Measurements from ENCODE around the gene OTOG. TPM values are rescaled to one million over a fixed set of nuclear protein-coding genes. Genes with fewer than 3 reads are reported as not detected.

OTOG gene
- total RNA-seq, 6 experiments from 2014 or later: not detected

- H3K27ac ChIP-seq: no peak overlapping the region
- TF ChIP-seq CTCF (IDR thresholded peaks at IDR 0.05) (no peak), POLR2A (IDR thresholded peaks at IDR 0.05) (no peak)
- intact Hi-C loops (cut with DNase I): loop anchor here (10.0 kb wide), 2 partner anchors 368 to 378 kb away; no protein-coding TSS in a partner anchor
- no peaks in the 10 kb centered on the region for H3K4me1 ChIP-seq
- ATAC-seq: no peak
- H3K9me3 ChIP-seq: no peaks in the 10 kb centered on the region
- no peak overlapping the region for H3K4me3 ChIP-seq
- no peaks in the 10 kb centered on the region for H3K36me3 ChIP-seq
- no peaks in the 10 kb centered on the region for H3K27me3 ChIP-seq
- WGBS (ENCODE audit: insufficient coverage, low coverage, low lambda C conversion rate, missing lambda C conversion rate): 54% methylated on average over 5 of the region's 10 CpGs
- no peak for DNase-seq
These were observed 59.4 kb downstream of the OTOG start for GRCh38 chr11:17606233-17607082.

- Histone ChIP-seq H3K27ac (no peak overlapping the region), H3K4me3 (no peak overlapping the region), H3K27me3 (no peaks in the 10 kb centered on the region), H3K36me3 (no peaks in the 10 kb centered on the region), H3K9me3 (no peaks in the 10 kb centered on the region), H3K4me1 (no peaks in the 10 kb centered on the region)
- TF ChIP-seq POLR2A (IDR thresholded peaks at IDR 0.05) (no peak), CTCF (IDR thresholded peaks at IDR 0.05) (no peak)
- intact Hi-C loops (cut with DNase I): loop anchor here (10.0 kb wide), 2 partner anchors 368 to 378 kb away; no protein-coding TSS in a partner anchor
- 86% methylated on average over 2 of the region's 6 CpGs for WGBS (ENCODE audit: insufficient coverage, low coverage, low lambda C conversion rate, missing lambda C conversion rate)
- ATAC-seq (no peak), DNase-seq (no peak)
These were observed 60.0 kb downstream of the OTOG start for GRCh38 chr11:17607083-17607429.

- H3K4me1 ChIP-seq: no peaks in the 10 kb centered on the region
- H3K36me3 ChIP-seq: no peaks in the 10 kb centered on the region
- no peaks in the 10 kb centered on the region for H3K27me3 ChIP-seq
- no peak overlapping the region for H3K4me3 ChIP-seq
- TF ChIP-seq POLR2A (IDR thresholded peaks at IDR 0.05) (no peak), CTCF (IDR thresholded peaks at IDR 0.05) (no peak)
- H3K9me3 ChIP-seq: no peaks in the 10 kb centered on the region
- WGBS (ENCODE audit: insufficient coverage, low coverage, low lambda C conversion rate, missing lambda C conversion rate): 60% methylated on average over 7 of the region's 20 CpGs
- no peak overlapping the region for H3K27ac ChIP-seq
- no peak for ATAC-seq
- intact Hi-C loops (cut with DNase I): loop anchor here (10.0 kb wide), 2 partner anchors 367 to 377 kb away; no protein-coding TSS in a partner anchor
- DNase-seq: no peak
These were observed 60.8 kb downstream of the OTOG start for GRCh38 chr11:17607591-17608570.

- TF ChIP-seq POLR2A (IDR thresholded peaks at IDR 0.05) (no peak), CTCF (IDR thresholded peaks at IDR 0.05) (no peak)
- Histone ChIP-seq H3K27me3 (no peaks in the 10 kb centered on the region), H3K4me3 (no peak overlapping the region), H3K9me3 (no peaks in the 10 kb centered on the region), H3K36me3 (no peaks in the 10 kb centered on the region), H3K27ac (no peak overlapping the region), H3K4me1 (no peaks in the 10 kb centered on the region)
- ATAC-seq: no peak
- WGBS (ENCODE audit: insufficient coverage, low coverage, low lambda C conversion rate, missing lambda C conversion rate): 58% methylated on average over 3 of the region's 6 CpGs
- intact Hi-C loops (cut with DNase I): loop anchor here (10.0 kb wide), 2 partner anchors 366 to 376 kb away; no protein-coding TSS in a partner anchor
- no peak for DNase-seq
These were observed 61.8 kb downstream of the OTOG start for GRCh38 chr11:17608821-17609220.
